Osteocyte (in vitro differentiated cells): Measurements from ENCODE around the gene NCEH1. TPM values are rescaled to one million over a fixed set of nuclear protein-coding genes. Genes with fewer than 3 reads are reported as not detected.

Experiments
- DNase-seq: peaks from one replicate; pipeline ENCODE4 v3.0.0; 2021; ENCODE audit warnings: mixed read lengths; ENCODE audit not compliant: unreplicated experiment; ENCODE audit errors: extremely low spot score
- H3K27ac Mint-ChIP-seq: one replicate; pipeline ENCODE4 v1.8.0; 2021; ENCODE audit warnings: mild to moderate bottlenecking, mixed read lengths; ENCODE audit not compliant: unreplicated experiment
- H3K27me3 Mint-ChIP-seq: one replicate; pipeline ENCODE4 v1.8.0; 2021; ENCODE audit warnings: mixed read lengths; ENCODE audit not compliant: unreplicated experiment
- H3K36me3 Mint-ChIP-seq: one replicate; pipeline ENCODE4 v1.8.0; 2021; ENCODE audit warnings: mixed read lengths; ENCODE audit not compliant: unreplicated experiment
- H3K4me1 Mint-ChIP-seq: one replicate; pipeline ENCODE4 v1.8.0; 2021; ENCODE audit warnings: mixed read lengths; ENCODE audit not compliant: unreplicated experiment
- H3K4me3 Mint-ChIP-seq: one replicate; pipeline ENCODE4 v1.8.0; 2021; ENCODE audit warnings: mild to moderate bottlenecking, moderate library complexity, mixed read lengths; ENCODE audit not compliant: unreplicated experiment
- H3K9me3 Mint-ChIP-seq: one replicate; pipeline ENCODE4 v1.8.0; 2021; ENCODE audit warnings: mixed read lengths; ENCODE audit not compliant: unreplicated experiment
- total RNA-seq: library from RNA; stranded (reverse); gene quantifications from 2 replicates; pipeline ENCODE4 v1.2.1, GENCODE V29; 2021
- TF ChIP-seq, protein P1 (sequence below): fragments of 200-600 bp; sonication (generic); IDR thresholded peaks from 2 replicates; pipeline ENCODE4 v1.5.0; 2021; ENCODE audit warnings: antibody characterized with exemption, mild to moderate bottlenecking, moderate library complexity

NCEH1 gene
- total RNA-seq, 1 donor from 2014 or later: 6.7 TPM

DNA sequence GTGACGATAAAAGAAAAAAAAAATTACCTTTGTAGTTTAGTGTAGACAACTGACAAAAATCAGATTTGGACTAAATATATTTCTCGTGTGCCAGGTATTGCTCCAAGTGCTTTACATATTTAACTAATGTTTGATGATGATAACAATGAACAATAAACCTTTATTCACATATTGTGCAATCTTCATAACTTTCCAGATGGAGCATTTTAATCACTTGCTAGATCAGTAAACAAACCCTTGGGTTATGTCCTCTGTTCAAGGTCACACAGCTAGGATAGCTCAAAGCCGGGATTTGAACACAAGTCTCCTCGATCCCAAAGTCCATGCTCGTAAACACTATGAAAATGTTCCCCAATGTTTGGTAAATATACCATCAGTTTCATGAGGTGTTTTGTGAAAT lies 14.5 kb downstream of the NCEH1 start:
- TF ChIP-seq, protein P1, sequence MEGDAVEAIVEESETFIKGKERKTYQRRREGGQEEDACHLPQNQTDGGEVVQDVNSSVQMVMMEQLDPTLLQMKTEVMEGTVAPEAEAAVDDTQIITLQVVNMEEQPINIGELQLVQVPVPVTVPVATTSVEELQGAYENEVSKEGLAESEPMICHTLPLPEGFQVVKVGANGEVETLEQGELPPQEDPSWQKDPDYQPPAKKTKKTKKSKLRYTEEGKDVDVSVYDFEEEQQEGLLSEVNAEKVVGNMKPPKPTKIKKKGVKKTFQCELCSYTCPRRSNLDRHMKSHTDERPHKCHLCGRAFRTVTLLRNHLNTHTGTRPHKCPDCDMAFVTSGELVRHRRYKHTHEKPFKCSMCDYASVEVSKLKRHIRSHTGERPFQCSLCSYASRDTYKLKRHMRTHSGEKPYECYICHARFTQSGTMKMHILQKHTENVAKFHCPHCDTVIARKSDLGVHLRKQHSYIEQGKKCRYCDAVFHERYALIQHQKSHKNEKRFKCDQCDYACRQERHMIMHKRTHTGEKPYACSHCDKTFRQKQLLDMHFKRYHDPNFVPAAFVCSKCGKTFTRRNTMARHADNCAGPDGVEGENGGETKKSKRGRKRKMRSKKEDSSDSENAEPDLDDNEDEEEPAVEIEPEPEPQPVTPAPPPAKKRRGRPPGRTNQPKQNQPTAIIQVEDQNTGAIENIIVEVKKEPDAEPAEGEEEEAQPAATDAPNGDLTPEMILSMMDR: no peak
- Mint-ChIP-seq H3K4me3 (no peak overlapping the region), H3K4me1 (peaks cover 9% of the 10 kb centered on the region), H3K9me3 (no peaks in the 10 kb centered on the region), H3K27me3 (no peaks in the 10 kb centered on the region), H3K36me3 (no peaks in the 10 kb centered on the region), H3K27ac (no peak overlapping the region)
- no peak for DNase-seq

DNA sequence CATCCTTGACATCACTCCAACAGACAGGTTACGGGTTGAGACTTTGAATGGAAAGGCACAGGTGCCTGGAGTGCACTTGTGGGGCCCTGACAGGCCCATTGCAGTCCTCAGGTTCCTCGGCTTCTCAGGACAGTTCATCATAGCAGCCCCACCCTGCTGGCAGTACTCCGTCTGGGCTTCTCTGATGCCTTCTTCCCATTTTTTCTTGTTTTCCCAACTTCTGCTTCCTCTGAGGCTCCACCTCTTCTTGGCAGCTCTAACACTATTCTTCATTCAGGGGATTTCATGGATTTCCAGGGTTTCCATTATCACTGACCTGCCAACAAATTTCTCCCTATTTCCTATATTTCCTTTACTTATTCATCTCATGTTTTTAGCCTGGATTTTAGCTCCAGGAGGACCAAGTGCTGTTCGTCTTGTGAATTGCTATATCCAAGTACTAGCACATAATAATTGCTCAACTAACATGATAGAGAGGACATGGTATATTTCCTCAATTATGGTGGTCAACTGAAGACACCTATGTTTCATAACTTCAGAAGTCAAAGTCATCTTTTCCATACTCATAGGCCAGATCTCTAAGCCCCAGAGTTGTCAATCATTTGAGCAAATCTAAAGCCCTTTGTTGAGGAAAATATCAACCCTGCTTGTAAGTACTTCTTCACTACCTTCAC lies 16.2 kb downstream of the NCEH1 start:
- no peaks in the 10 kb centered on the region for H3K9me3 Mint-ChIP-seq
- no peaks in the 10 kb centered on the region for H3K27me3 Mint-ChIP-seq

DNA sequence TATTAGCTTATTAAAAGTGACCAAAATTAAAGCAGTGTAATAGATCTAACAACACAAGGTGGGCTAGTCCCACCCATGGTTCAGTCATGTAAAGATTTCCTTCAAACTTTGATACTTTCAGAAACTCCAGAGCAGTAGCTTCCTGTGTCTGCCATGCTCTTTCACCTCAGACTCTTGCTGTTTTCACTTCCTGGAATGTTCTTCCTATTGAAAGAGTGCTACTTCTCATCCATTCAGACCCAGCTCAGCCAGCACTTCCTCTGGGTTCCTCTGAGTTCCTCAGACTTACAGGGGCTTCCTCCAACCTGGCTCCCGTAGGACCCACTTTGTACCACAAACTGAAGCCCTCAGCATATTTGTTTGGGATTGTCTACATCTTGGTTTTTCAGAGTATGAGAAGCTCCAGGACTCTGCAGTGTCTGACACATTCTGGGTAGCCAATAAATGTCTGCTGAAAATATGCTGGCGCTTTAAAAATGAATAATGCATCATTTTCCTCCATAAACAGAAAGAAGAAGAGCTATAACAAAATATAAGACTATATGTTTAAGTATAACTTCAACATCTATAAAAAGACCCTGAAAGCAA lies 18.0 kb downstream of the NCEH1 start:
- H3K4me3 Mint-ChIP-seq: no peak overlapping the region
- DNase-seq: no peak
- no peaks in the 10 kb centered on the region for H3K27me3 Mint-ChIP-seq
- peaks cover 6% of the 10 kb centered on the region for H3K4me1 Mint-ChIP-seq
- TF ChIP-seq, protein P1: no peak
- peak overlapping the region; percentile 67 for H3K27ac Mint-ChIP-seq
- no peaks in the 10 kb centered on the region for H3K9me3 Mint-ChIP-seq
- no peaks in the 10 kb centered on the region for H3K36me3 Mint-ChIP-seq

More for the DNA sequence above, 16.2 kb downstream of the NCEH1 start:
- H3K4me1 Mint-ChIP-seq: peaks cover 8% of the 10 kb centered on the region
- no peak overlapping the region for H3K27ac Mint-ChIP-seq
- no peak overlapping the region for H3K4me3 Mint-ChIP-seq
- TF ChIP-seq, protein P1: no peak
- H3K36me3 Mint-ChIP-seq: no peaks in the 10 kb centered on the region
- DNase-seq: no peak

DNA sequence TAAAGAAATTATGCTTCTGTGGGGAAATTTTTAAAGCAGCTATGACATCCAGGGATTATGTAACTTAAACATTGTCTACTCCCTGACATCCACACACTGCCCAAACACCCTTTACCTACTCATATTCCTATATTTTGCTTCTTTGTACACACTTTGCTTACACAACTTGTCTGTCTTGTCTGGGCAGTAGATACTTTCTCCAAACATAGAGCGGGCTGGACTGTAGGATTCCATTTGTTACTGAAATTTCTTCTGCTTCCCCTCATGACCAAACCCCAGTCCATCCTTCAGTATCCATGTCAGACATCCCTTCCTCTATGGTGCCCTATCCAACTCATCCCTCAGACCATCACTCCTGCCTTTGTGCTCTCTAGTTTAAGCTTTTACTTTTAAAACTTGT lies 19.9 kb downstream of the NCEH1 start:
- Mint-ChIP-seq H3K9me3 (no peaks in the 10 kb centered on the region), H3K4me3 (no peak overlapping the region), H3K27ac (no peak overlapping the region), H3K4me1 (peaks cover 6% of the 10 kb centered on the region), H3K36me3 (no peaks in the 10 kb centered on the region), H3K27me3 (no peaks in the 10 kb centered on the region)
- TF ChIP-seq, protein P1: no peak
- DNase-seq: no peak

DNA sequence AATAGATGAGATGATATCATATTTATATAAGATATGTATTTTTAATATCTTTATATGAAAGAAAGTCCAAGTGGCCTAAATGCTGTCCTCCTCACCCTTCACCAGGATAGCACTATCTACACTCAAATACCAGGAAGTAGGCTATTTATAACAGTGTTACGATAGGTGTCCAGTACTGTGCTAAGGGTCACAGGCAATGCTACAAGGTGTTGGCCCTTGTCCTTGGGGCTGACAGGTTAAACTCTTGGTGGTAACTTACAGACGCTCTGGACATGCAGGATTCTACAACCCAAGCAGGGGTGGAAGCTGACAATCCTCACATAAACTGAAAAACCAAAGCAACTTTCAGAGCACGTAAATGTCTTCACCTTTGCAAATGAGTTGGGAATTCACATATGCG lies 22.3 kb downstream of the NCEH1 start:
- Mint-ChIP-seq H3K9me3 (no peaks in the 10 kb centered on the region), H3K4me1 (peaks cover 12% of the 10 kb centered on the region), H3K27me3 (no peaks in the 10 kb centered on the region)

More for the DNA sequence above, 22.3 kb downstream of the NCEH1 start:
- TF ChIP-seq, protein P1: no peak
- DNase-seq: no peak
- no peak overlapping the region for H3K27ac Mint-ChIP-seq
- no peaks in the 10 kb centered on the region for H3K36me3 Mint-ChIP-seq
- no peak overlapping the region for H3K4me3 Mint-ChIP-seq
